Neural progenitor cell (in vitro differentiated cells): ENCODE measurements around the gene GSTA1.

Source experiments
- CTCF ChIP-seq: fragments of 200-600 bp; sonication (generic); IDR thresholded peaks from 2 replicates; pipeline ENCODE4 v1.5.1; 2017; ENCODE audit warnings: antibody characterized with exemption, mild to moderate bottlenecking
- EZH2phosphoT487 ChIP-seq: fragments of 200-600 bp; sonication (generic); IDR thresholded peaks from 2 replicates; pipeline ENCODE4 v1.6.1; 2017; ENCODE audit warnings: antibody characterized with exemption

GRCh38 chr6:52815167-52816092 is 11.8 kb upstream of the GSTA1 start:
- TF ChIP-seq CTCF (peak; percentile 72), EZH2phosphoT487 (no peak)
